Parathyroid adenoma (tissue), 2 donors: ENCODE data around the gene CCDC198.

ENCODE experiments used
- H2AFZ ChIP-seq: fragments of 300-600 bp; sonication (generic); one replicate; pipeline ENCODE4 v1.7.0; 2017; ENCODE audit warnings: antibody characterized with exemption, mild to moderate bottlenecking
- H3K27ac ChIP-seq: fragments of 300-600 bp; sonication (generic); one replicate; pipeline ENCODE4 v1.7.0; 2017
- H3K27me3 ChIP-seq: fragments of 300-600 bp; sonication (generic); one replicate; pipeline ENCODE4 v1.7.0; 2017; ENCODE audit warnings: low read length; ENCODE audit not compliant: control insufficient read depth, insufficient read depth
- H3K36me3 ChIP-seq: fragments of 300-600 bp; sonication (generic); one replicate; pipeline ENCODE4 v1.7.0; 2017; ENCODE audit warnings: low read length; ENCODE audit not compliant: control insufficient read depth, insufficient read depth
- H3K4me1 ChIP-seq: fragments of 300-600 bp; sonication (generic); one replicate; pipeline ENCODE4 v1.7.0; 2017; ENCODE audit warnings: control low read depth
- H3K4me2 ChIP-seq: fragments of 300-600 bp; sonication (generic); one replicate; pipeline ENCODE4 v1.7.0; 2017; ENCODE audit warnings: low read length
- H3K4me3 ChIP-seq: fragments of 300-600 bp; sonication (generic); one replicate; pipeline ENCODE4 v1.7.0; 2017; ENCODE audit warnings: low read depth, low read length
- H3K79me2 ChIP-seq: fragments of 300-600 bp; sonication (generic); one replicate; pipeline ENCODE4 v1.7.0; 2017; ENCODE audit warnings: control low read depth
- H3K9ac ChIP-seq: fragments of 300-600 bp; sonication (generic); one replicate; pipeline ENCODE4 v1.7.0; 2017; ENCODE audit warnings: mild to moderate bottlenecking
- H3K9me3 ChIP-seq: fragments of 300-600 bp; sonication (generic); one replicate; pipeline ENCODE4 v1.7.0; 2017; ENCODE audit warnings: low read length; ENCODE audit not compliant: control insufficient read depth
- CTCF ChIP-seq: fragments of 300-600 bp; sonication (generic); IDR thresholded peaks from one replicate; pipeline ENCODE4 v1.7.0; 2017; ENCODE audit warnings: antibody characterized with exemption, mild to moderate bottlenecking
- donor health status: primary hyperparathyroidism.

Gene CCDC198

GRCh38 chr14:57479197-57479596, 14.5 kb downstream of the CCDC198 start:
- TF ChIP-seq CTCF = no peak

GRCh38 chr14:57478050-57478449, 15.6 kb downstream of the CCDC198 start:
- H3K4me2 ChIP-seq = no peak overlapping the region
- H3K9ac ChIP-seq = no peak overlapping the region

More at GRCh38 chr14:57479197-57479596, 14.5 kb downstream of the CCDC198 start:
- Histone ChIP-seq H3K79me2 (no peaks in the 10 kb centered on the region), H3K27ac (no peak overlapping the region), H3K4me2 (no peak overlapping the region), H3K4me1 (no peaks in the 10 kb centered on the region), H2AFZ (no peak overlapping the region), H3K36me3 (no peaks in the 10 kb centered on the region), H3K9me3 (no peaks in the 10 kb centered on the region), H3K27me3 (no peaks in the 10 kb centered on the region), H3K9ac (no peak overlapping the region), H3K4me3 (no peak overlapping the region)

GRCh38 chr14:57470909-57471308, 22.7 kb downstream of the CCDC198 start:
- no peak overlapping the region for H3K27ac ChIP-seq
- H3K27me3 ChIP-seq = no peaks in the 10 kb centered on the region
- H3K4me2 ChIP-seq = no peak overlapping the region
- H3K79me2 ChIP-seq = no peaks in the 10 kb centered on the region
- no peak overlapping the region for H3K9ac ChIP-seq
- H3K9me3 ChIP-seq = no peaks in the 10 kb centered on the region
- no peaks in the 10 kb centered on the region for H3K36me3 ChIP-seq
- no peak overlapping the region for H3K4me3 ChIP-seq
- TF ChIP-seq CTCF = no peak
- no peaks in the 10 kb centered on the region for H3K4me1 ChIP-seq
- H2AFZ ChIP-seq = no peak overlapping the region

More at GRCh38 chr14:57478050-57478449, 15.6 kb downstream of the CCDC198 start:
- TF ChIP-seq CTCF = no peak
- H3K27me3 ChIP-seq = no peaks in the 10 kb centered on the region
- H2AFZ ChIP-seq = no peak overlapping the region
- H3K4me1 ChIP-seq = no peaks in the 10 kb centered on the region
- H3K79me2 ChIP-seq = no peaks in the 10 kb centered on the region
- no peaks in the 10 kb centered on the region for H3K9me3 ChIP-seq
- H3K27ac ChIP-seq = no peak overlapping the region
- no peaks in the 10 kb centered on the region for H3K36me3 ChIP-seq
- no peak overlapping the region for H3K4me3 ChIP-seq

GRCh38 chr14:57464008-57464730, 29.5 kb downstream of the CCDC198 start:
- H3K4me1 ChIP-seq = no peaks in the 10 kb centered on the region
- H2AFZ ChIP-seq = no peak overlapping the region
- H3K4me3 ChIP-seq = no peak overlapping the region
- H3K9me3 ChIP-seq = no peaks in the 10 kb centered on the region
- no peaks in the 10 kb centered on the region for H3K36me3 ChIP-seq
- H3K9ac ChIP-seq = no peak overlapping the region
- TF ChIP-seq CTCF = no peak
- no peak overlapping the region for H3K27ac ChIP-seq
- no peak overlapping the region for H3K4me2 ChIP-seq
- H3K27me3 ChIP-seq = no peaks in the 10 kb centered on the region
- no peaks in the 10 kb centered on the region for H3K79me2 ChIP-seq

- H3K4me3 ChIP-seq = no peak overlapping the region
- H3K9ac ChIP-seq = no peak overlapping the region
- no peak overlapping the region for H3K27ac ChIP-seq
- H3K36me3 ChIP-seq = no peaks in the 10 kb centered on the region
- H3K4me2 ChIP-seq = no peak overlapping the region
- H2AFZ ChIP-seq = no peak overlapping the region
- H3K4me1 ChIP-seq = no peaks in the 10 kb centered on the region
- H3K79me2 ChIP-seq = no peaks in the 10 kb centered on the region
- H3K27me3 ChIP-seq = no peaks in the 10 kb centered on the region
- no peaks in the 10 kb centered on the region for H3K9me3 ChIP-seq
- TF ChIP-seq CTCF = no peak
Measured at GRCh38 chr14:57462551-57462950, 31.1 kb downstream of the CCDC198 start.
